Upper lobe of left lung (tissue), 4 donors: Measurements from ENCODE around the gene B4GALNT3.

Experiments
- POLR2A ChIP-seq, 4 donors: fragments of 450-650 bp; IDR thresholded peaks; one replicate each; pipeline ENCODE4 v1.5.1; 2016 to 2017; ENCODE audit warnings: antibody characterized with exemption in 4 of 4, mild to moderate bottlenecking in 2 of 4
- POLR2AphosphoS5 ChIP-seq, 2 donors: sonication (generic); formaldehyde crosslinking; IDR thresholded peaks; one replicate each; pipeline ENCODE4 v1.5.1; 2017; ENCODE audit warnings: antibody characterized with exemption in 2 of 2
- TF ChIP-seq, protein P1 (sequence below), 6 experiments: fragments of 450-650 bp in 4 of 6; fragments of 200-600 bp in 2 of 6; sonication (generic) in 2 of 6; IDR thresholded peaks; one replicate each; pipeline ENCODE4 v1.5.1; 2016 to 2019; ENCODE audit warnings: antibody characterized with exemption in 6 of 6

DNA sequence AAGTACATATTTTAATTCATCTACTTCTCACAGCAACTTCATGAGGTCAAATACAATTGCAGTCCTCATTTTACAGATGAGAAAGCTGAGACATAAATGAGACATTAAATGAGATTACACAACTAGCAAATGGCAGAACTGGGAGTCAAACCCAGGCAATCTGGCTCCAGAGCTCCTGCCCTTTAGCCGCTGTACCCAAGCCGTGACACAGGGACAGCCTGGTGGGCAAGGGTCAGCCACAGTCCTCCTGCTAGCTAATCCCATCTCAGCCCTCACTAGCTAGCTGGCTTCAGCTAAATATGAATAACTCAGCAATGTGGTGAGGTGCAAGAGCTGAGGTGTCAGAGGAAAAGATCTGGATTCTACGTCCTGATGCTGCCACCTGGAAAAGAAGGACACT lies 148.7 kb downstream of the B4GALNT3 start:
- TF ChIP-seq POLR2AphosphoS5 (IDR thresholded peaks at IDR 0.05), result no peak
- TF ChIP-seq POLR2A (IDR thresholded peaks at IDR 0.05), result no peak
- TF ChIP-seq, protein P1, sequence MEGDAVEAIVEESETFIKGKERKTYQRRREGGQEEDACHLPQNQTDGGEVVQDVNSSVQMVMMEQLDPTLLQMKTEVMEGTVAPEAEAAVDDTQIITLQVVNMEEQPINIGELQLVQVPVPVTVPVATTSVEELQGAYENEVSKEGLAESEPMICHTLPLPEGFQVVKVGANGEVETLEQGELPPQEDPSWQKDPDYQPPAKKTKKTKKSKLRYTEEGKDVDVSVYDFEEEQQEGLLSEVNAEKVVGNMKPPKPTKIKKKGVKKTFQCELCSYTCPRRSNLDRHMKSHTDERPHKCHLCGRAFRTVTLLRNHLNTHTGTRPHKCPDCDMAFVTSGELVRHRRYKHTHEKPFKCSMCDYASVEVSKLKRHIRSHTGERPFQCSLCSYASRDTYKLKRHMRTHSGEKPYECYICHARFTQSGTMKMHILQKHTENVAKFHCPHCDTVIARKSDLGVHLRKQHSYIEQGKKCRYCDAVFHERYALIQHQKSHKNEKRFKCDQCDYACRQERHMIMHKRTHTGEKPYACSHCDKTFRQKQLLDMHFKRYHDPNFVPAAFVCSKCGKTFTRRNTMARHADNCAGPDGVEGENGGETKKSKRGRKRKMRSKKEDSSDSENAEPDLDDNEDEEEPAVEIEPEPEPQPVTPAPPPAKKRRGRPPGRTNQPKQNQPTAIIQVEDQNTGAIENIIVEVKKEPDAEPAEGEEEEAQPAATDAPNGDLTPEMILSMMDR (IDR thresholded peaks at IDR 0.05), result no peak
